Activated CD4-positive, alpha-beta T cell treated with anti-CD3 and anti-CD28 coated beads for 48 hours (primary cell): ENCODE data around the gene IQCM.

Experiments used
- DNase-seq: peaks from one replicate; pipeline ENCODE4 v3.0.0-alpha.2; 2020

IQCM gene

GRCh38 chr4:149815743-149816142, at the start of gene IQCM:
TSS of gene IQCM (minus strand) at chr4:149815843. CDS start at chr4:149742691, 73,152 bp downstream.
- no peak for DNase-seq

GRCh38 chr4:149857446-149857845, 41.8 kb upstream of the IQCM start:
- no peak for DNase-seq

- DNase-seq = no peak
Observed at GRCh38 chr4:149845743-149846142, 30.1 kb upstream of the IQCM start.

- no peak for DNase-seq
Observed at GRCh38 chr4:149841686-149842085, 26.0 kb upstream of the IQCM start.

GRCh38 chr4:149838036-149838435, 22.4 kb upstream of the IQCM start:
- no peak for DNase-seq

GRCh38 chr4:149836546-149836945, 20.9 kb upstream of the IQCM start:
- no peak for DNase-seq

GRCh38 chr4:149835280-149835679, 19.6 kb upstream of the IQCM start:
- no peak for DNase-seq

- DNase-seq = no peak
Observed at GRCh38 chr4:149831656-149832208, 16.1 kb upstream of the IQCM start.

- no peak for DNase-seq
Observed at GRCh38 chr4:149830823-149831222, 15.2 kb upstream of the IQCM start.

- DNase-seq = no peak
Observed at GRCh38 chr4:149825336-149825735, 9.7 kb upstream of the IQCM start.

GRCh38 chr4:149823769-149824221, 8.2 kb upstream of the IQCM start:
- DNase-seq = no peak

- no peak for DNase-seq
Observed at GRCh38 chr4:149801416-149801815, 14.2 kb downstream of the IQCM start.

- DNase-seq = no peak
Observed at GRCh38 chr4:149799546-149799945, 16.1 kb downstream of the IQCM start.

- no peak for DNase-seq
Observed at GRCh38 chr4:149796381-149796780, 19.3 kb downstream of the IQCM start.

GRCh38 chr4:149795256-149795655, 20.4 kb downstream of the IQCM start:
- no peak for DNase-seq

- DNase-seq = no peak
Observed at GRCh38 chr4:149794352-149794751, 21.3 kb downstream of the IQCM start.

- no peak for DNase-seq
Observed at GRCh38 chr4:149793459-149793858, 22.2 kb downstream of the IQCM start.

- no peak for DNase-seq
Observed at GRCh38 chr4:149791851-149792250, 23.8 kb downstream of the IQCM start.

- no peak for DNase-seq
Observed at GRCh38 chr4:149790172-149790907, 25.3 kb downstream of the IQCM start.

- DNase-seq = no peak
Observed at GRCh38 chr4:149788300-149788699, 27.3 kb downstream of the IQCM start.

- DNase-seq = no peak
Observed at GRCh38 chr4:149785696-149786431, 29.8 kb downstream of the IQCM start.

GRCh38 chr4:149784018-149784417, 31.6 kb downstream of the IQCM start:
- DNase-seq = no peak

GRCh38 chr4:149781150-149781549, 34.5 kb downstream of the IQCM start:
- DNase-seq = no peak

GRCh38 chr4:149768477-149768876, 47.2 kb downstream of the IQCM start:
- DNase-seq = no peak
